Neural cell (in vitro differentiated cells): ENCODE results near the gene FOSL1. TPM values are rescaled to one million over a fixed set of nuclear protein-coding genes. Genes with fewer than 3 reads are reported as not detected.
A peak's percentile ranks its signal among the peaks of the same experiment; 100 is the strongest.

Experiments used
- H2AFZ ChIP-seq: fragments of 200-600, 300-800 bp; sonication (generic), shearing (Covaris generic); 2 replicates; pipeline ENCODE4 v1.6.0; 2014; ENCODE audit warnings: low read depth, mild to moderate bottlenecking, antibody characterized with exemption, low read length, moderate library complexity
- H3F3A ChIP-seq: fragments of 200-600 bp; shearing (Covaris generic); 2 replicates; pipeline ENCODE4 v1.6.1; 2016; ENCODE audit warnings: mild to moderate bottlenecking, moderate library complexity, mixed read lengths, antibody characterized with exemption, low read length; ENCODE audit not compliant: insufficient read depth, poor library complexity, severe bottlenecking
- H3K27ac ChIP-seq: fragments of 200-600, 300-800 bp; sonication (generic), shearing (Covaris generic); 2 replicates; pipeline ENCODE4 v1.5.1; 2014; ENCODE audit warnings: mild to moderate bottlenecking, low read length, moderate library complexity
- H3K27me3 ChIP-seq: fragments of 300-800, 200-600 bp; sonication (generic), shearing (Covaris generic); 2 replicates; pipeline ENCODE4 v1.6.0; 2014; ENCODE audit warnings: mild to moderate bottlenecking, low read depth, low read length, moderate library complexity; ENCODE audit not compliant: insufficient read depth
- H3K36me3 ChIP-seq: fragments of 300-800, 200-600 bp; sonication (generic), shearing (Covaris generic); 2 replicates; pipeline ENCODE4 v1.5.1; 2014; ENCODE audit warnings: mild to moderate bottlenecking, antibody characterized with exemption, low read length, moderate library complexity; ENCODE audit not compliant: insufficient read depth
- H3K4me2 ChIP-seq: fragments of 300-800, 200-600 bp; sonication (generic), shearing (Covaris generic); 2 replicates; pipeline ENCODE4 v1.6.0; 2014; ENCODE audit warnings: mild to moderate bottlenecking, low read length
- H3K4me3 ChIP-seq: fragments of 300-800, 200-600 bp; sonication (generic), shearing (Covaris generic); 2 replicates; pipeline ENCODE4 v1.5.1; 2014; ENCODE audit warnings: mild to moderate bottlenecking, low read length, moderate library complexity
- H3K79me2 ChIP-seq: fragments of 200-600 bp; shearing (Covaris generic); replicated peaks from 2 replicates; pipeline ENCODE4 v1.6.0; 2014; ENCODE audit warnings: mild to moderate bottlenecking, low read length, moderate library complexity; ENCODE audit not compliant: insufficient read depth
- H3K9ac ChIP-seq: fragments of 300-800, 200-600 bp; sonication (generic), shearing (Covaris generic); 2 replicates; pipeline ENCODE4 v1.6.1; 2016; ENCODE audit warnings: mild to moderate bottlenecking, low read length, mixed read lengths
- H3K9me2 ChIP-seq: fragments of 200-600 bp; shearing (Covaris generic); 2 replicates; pipeline ENCODE4 v1.6.1; 2016; ENCODE audit warnings: mild to moderate bottlenecking, low read length, mixed read lengths; ENCODE audit not compliant: insufficient read depth
- H3K9me3 ChIP-seq: fragments of 200-600, 300-800 bp; sonication (generic), shearing (Covaris generic); 2 replicates; pipeline ENCODE4 v1.6.1; 2016; ENCODE audit warnings: mild to moderate bottlenecking, mixed run types, low read length, moderate library complexity, mixed read lengths
- H4K20me1 ChIP-seq: fragments of 200-600 bp; shearing (Covaris generic); 2 replicates; pipeline ENCODE4 v1.6.1; 2016; ENCODE audit warnings: mild to moderate bottlenecking, mixed run types; ENCODE audit not compliant: insufficient read depth
- EP300 ChIP-seq: fragments of 450-650 bp; conservative IDR thresholded peaks from 2 replicates; pipeline ENCODE4 v1.6.1; 2014; ENCODE audit warnings: antibody characterized with exemption, mild to moderate bottlenecking, moderate library complexity; ENCODE audit not compliant: poor library complexity, severe bottlenecking
- EZH2 ChIP-seq: fragments of 200-600, 300-800 bp; shearing (Covaris generic), sonication (generic); IDR thresholded peaks from 2 replicates; pipeline ENCODE4 v1.6.1; 2014; ENCODE audit warnings: antibody characterized with exemption, low read length, borderline replicate concordance, mild to moderate bottlenecking; ENCODE audit not compliant: insufficient read depth, poor library complexity, severe bottlenecking
- MXI1 ChIP-seq: fragments of 450-650 bp; conservative IDR thresholded peaks from 2 replicates; pipeline ENCODE4 v1.6.1; 2014; ENCODE audit warnings: antibody characterized with exemption, mild to moderate bottlenecking; ENCODE audit not compliant: poor library complexity, severe bottlenecking
- POLR2AphosphoS5 ChIP-seq: IDR thresholded peaks from 2 replicates; pipeline ENCODE4 v1.6.1; 2012
- RAD21 ChIP-seq: fragments of 450-650 bp; conservative IDR thresholded peaks from 2 replicates; pipeline ENCODE4 v1.6.1; 2014; ENCODE audit warnings: antibody characterized with exemption, mild to moderate bottlenecking, moderate library complexity
- SMC3 ChIP-seq: fragments of 450-650 bp; conservative IDR thresholded peaks from 2 replicates; pipeline ENCODE4 v1.6.1; 2014; ENCODE audit warnings: antibody characterized with exemption, mild to moderate bottlenecking, moderate library complexity; ENCODE audit not compliant: poor library complexity
- TAF1 ChIP-seq: IDR thresholded peaks from 2 replicates; pipeline ENCODE4 v1.6.1; 2012; ENCODE audit warnings: low read depth
- polyA plus RNA-seq: library from polyadenylated mRNA; depleted of rRNA; stranded (reverse); fragments of >200 nt; gene quantifications from 2 replicates; pipeline ENCODE4 v1.2.3, GENCODE V29; 2014
- TF ChIP-seq, protein P1 (sequence below): fragments of 450-650 bp; IDR thresholded peaks from 2 replicates; pipeline ENCODE4 v1.5.1; 2014; ENCODE audit warnings: antibody characterized with exemption, mild to moderate bottlenecking, moderate library complexity; ENCODE audit not compliant: poor library complexity, severe bottlenecking
- TF ChIP-seq, protein P2 (sequence below): IDR thresholded peaks from 2 replicates; pipeline ENCODE4 v1.6.1; 2012; ENCODE audit warnings: borderline replicate concordance

Gene FOSL1
- polyA plus RNA-seq, 1 donor from 2014 or later: not detected

DNA sequence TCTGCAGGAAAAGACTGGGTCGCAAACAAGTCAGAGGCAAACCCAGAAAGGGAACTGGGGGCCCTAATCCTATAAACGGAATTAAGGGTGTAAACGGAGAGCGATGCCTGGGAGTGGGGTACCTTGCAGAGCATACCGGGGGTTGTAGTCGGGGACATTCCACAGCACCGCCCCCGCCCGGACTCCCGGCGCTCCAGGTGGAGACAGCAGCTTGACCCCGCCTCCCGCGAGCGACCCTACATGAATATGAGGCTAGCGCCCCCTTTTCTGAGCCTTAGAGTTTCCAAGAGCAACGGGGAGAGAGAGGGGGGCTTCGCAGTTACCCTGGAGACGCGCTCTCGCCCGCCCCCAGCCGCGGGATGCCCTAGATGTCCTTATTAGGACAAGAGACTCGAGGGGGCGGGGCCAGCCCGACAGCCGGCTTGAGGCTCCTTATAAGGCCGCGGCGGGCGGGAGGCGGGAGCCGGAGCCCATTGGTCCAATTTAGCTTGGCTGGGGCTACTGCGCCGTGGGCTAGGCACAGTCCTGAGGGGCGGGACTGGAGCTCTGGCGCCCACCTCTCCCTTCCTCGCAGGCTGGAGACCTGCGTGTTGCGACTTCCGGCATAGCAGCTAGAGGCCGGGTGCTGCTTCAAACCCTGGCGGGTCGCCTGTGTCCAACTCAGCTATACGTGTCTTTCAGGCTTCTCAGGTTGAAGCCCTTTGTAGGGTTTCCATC is 40.9 kb downstream of the FOSL1 start:
- peak overlapping the region; percentile 100 for H3K27ac ChIP-seq
- H2AFZ ChIP-seq: no peak overlapping the region
- peak overlapping the region; percentile 95 for H3K4me2 ChIP-seq
- no peaks in the 10 kb centered on the region for H3K9me3 ChIP-seq
- H3K27me3 ChIP-seq: no peaks in the 10 kb centered on the region
- peaks cover 32% of the 10 kb centered on the region for H4K20me1 ChIP-seq
- peak overlapping the region; percentile 100 for H3K4me3 ChIP-seq
- peaks cover 2% of the 10 kb centered on the region for H3K36me3 ChIP-seq
- H3K9me2 ChIP-seq: no peaks in the 10 kb centered on the region
- H3K79me2 ChIP-seq: peaks cover 48% of the 10 kb centered on the region
- H3K9ac ChIP-seq: peak overlapping the region; percentile 98
- TF ChIP-seq, protein P1, sequence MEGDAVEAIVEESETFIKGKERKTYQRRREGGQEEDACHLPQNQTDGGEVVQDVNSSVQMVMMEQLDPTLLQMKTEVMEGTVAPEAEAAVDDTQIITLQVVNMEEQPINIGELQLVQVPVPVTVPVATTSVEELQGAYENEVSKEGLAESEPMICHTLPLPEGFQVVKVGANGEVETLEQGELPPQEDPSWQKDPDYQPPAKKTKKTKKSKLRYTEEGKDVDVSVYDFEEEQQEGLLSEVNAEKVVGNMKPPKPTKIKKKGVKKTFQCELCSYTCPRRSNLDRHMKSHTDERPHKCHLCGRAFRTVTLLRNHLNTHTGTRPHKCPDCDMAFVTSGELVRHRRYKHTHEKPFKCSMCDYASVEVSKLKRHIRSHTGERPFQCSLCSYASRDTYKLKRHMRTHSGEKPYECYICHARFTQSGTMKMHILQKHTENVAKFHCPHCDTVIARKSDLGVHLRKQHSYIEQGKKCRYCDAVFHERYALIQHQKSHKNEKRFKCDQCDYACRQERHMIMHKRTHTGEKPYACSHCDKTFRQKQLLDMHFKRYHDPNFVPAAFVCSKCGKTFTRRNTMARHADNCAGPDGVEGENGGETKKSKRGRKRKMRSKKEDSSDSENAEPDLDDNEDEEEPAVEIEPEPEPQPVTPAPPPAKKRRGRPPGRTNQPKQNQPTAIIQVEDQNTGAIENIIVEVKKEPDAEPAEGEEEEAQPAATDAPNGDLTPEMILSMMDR: peak; percentile 73
- TF ChIP-seq POLR2AphosphoS5 (peak; percentile 99), TAF1 (peak; percentile 66), EP300 (peak; percentile 92), MXI1 (peak; percentile 82), RAD21 (no peak), EZH2 (no peak), SMC3 (no peak)
- TF ChIP-seq, protein P2, sequence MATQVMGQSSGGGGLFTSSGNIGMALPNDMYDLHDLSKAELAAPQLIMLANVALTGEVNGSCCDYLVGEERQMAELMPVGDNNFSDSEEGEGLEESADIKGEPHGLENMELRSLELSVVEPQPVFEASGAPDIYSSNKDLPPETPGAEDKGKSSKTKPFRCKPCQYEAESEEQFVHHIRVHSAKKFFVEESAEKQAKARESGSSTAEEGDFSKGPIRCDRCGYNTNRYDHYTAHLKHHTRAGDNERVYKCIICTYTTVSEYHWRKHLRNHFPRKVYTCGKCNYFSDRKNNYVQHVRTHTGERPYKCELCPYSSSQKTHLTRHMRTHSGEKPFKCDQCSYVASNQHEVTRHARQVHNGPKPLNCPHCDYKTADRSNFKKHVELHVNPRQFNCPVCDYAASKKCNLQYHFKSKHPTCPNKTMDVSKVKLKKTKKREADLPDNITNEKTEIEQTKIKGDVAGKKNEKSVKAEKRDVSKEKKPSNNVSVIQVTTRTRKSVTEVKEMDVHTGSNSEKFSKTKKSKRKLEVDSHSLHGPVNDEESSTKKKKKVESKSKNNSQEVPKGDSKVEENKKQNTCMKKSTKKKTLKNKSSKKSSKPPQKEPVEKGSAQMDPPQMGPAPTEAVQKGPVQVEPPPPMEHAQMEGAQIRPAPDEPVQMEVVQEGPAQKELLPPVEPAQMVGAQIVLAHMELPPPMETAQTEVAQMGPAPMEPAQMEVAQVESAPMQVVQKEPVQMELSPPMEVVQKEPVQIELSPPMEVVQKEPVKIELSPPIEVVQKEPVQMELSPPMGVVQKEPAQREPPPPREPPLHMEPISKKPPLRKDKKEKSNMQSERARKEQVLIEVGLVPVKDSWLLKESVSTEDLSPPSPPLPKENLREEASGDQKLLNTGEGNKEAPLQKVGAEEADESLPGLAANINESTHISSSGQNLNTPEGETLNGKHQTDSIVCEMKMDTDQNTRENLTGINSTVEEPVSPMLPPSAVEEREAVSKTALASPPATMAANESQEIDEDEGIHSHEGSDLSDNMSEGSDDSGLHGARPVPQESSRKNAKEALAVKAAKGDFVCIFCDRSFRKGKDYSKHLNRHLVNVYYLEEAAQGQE: no peak
- peaks cover 5% of the 10 kb centered on the region for H3F3A ChIP-seq

DNA sequence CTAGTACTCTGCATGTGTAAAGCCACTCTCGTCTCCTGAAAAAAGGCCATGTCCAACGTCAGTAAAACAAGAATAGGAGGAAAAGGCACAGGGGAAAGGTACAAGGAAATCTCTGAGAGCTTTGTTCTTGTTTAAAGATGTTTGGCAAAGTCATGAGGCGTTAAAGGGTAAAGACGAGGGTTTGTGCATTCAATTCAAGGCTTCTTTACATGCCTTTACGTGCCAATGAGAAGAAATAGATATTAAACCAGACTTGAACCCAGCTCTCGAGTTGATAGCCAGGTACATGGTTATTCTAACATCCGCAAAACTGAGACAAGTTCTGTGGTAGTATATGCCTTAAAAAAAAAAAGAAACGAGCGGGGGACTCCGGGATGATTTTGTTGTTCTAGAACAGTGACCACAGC is 41.5 kb downstream of the FOSL1 start:
- H3K27me3 ChIP-seq: no peaks in the 10 kb centered on the region
- no peaks in the 10 kb centered on the region for H3K9me2 ChIP-seq
- peak overlapping the region; percentile 91 for H3K9ac ChIP-seq
- no peaks in the 10 kb centered on the region for H3K9me3 ChIP-seq
- TF ChIP-seq RAD21: no peak
- TF ChIP-seq, protein P1: no peak
- no peak for TF ChIP-seq POLR2AphosphoS5
- TF ChIP-seq SMC3: no peak
- TF ChIP-seq EZH2: no peak
- no peak for TF ChIP-seq MXI1
- TF ChIP-seq, protein P2: peak; percentile 3
- no peak for TF ChIP-seq TAF1
- peaks cover 5% of the 10 kb centered on the region for H3K36me3 ChIP-seq
- H3F3A ChIP-seq: peaks cover 5% of the 10 kb centered on the region
- H3K4me2 ChIP-seq: peak overlapping the region; percentile 91
- H3K79me2 ChIP-seq: peaks cover 53% of the 10 kb centered on the region
- H3K27ac ChIP-seq: peak overlapping the region; percentile 99
- H4K20me1 ChIP-seq: peaks cover 38% of the 10 kb centered on the region
- peak overlapping the region; percentile 16 for H2AFZ ChIP-seq
- H3K4me3 ChIP-seq: peak overlapping the region; percentile 100
